ENCODE measurements around the gene SPOCK1. TPM values are rescaled to one million over a fixed set of nuclear protein-coding genes. Genes with fewer than 3 reads are reported as not detected.

Gene SPOCK1
- total and polyA plus RNA-seq, 2 of the 4 experiments (the other 2 are of a cell fraction) = 5.0 to 20.3 TPM

DNA sequence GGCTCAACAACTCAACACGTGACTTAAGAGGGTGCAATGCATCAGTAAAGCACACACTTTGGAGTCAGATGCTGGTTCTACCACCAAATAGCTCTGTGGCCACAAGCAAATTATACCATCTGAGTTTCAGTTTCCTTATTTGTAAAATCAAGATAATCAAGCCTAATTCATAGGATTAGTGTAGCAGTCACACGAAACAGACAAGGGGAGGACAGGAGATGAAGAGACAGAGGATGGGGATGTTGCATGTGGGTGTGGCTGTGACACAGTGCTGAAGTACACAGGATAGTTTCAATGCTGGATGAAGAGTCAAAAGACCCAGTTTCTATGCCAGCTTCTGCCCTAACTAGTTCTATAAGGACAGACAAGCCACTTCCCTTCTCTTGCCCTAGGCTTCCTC, 60.2 kb downstream of the SPOCK1 start:
- H3K23ac ChIP-seq (ENCODE audit: low read depth, low read length) = no peak overlapping the region
- no peak overlapping the region for H2BK5ac ChIP-seq (ENCODE audit: low read depth, low read length, poor library complexity, severe bottlenecking)
- ATAC-seq (ENCODE audit: low read depth) (no peak), DNase-seq (no peak)
- no peak overlapping the region for H3K4me2 ChIP-seq (ENCODE audit: low read depth, low read length)
- no peak overlapping the region for H2AFZ ChIP-seq (replicated peaks; ENCODE audit: low read length, poor library complexity)
- H3K27ac ChIP-seq (ENCODE audit: insufficient read depth, low read length) = no peak overlapping the region
- no peak overlapping the region for H2AK9ac ChIP-seq (replicated peaks; ENCODE audit: low read depth, low read length, poor library complexity)
- H2BK120ac ChIP-seq (ENCODE audit: low read depth, low read length) = no peak overlapping the region
- dilution Hi-C loops (cut with HindIII; ENCODE audit: low sequenced_read_pairs, unreplicated experiment) = no loop called here
- BruUV-seq (replicated peaks) = no TSS peak
- CTCF ChIA-PET = no interaction called here
- H4K20me1 ChIP-seq (ENCODE audit: insufficient read depth, low read length) = no peaks in the 10 kb centered on the region
- no peaks in the 10 kb centered on the region for H3K79me1 ChIP-seq (ENCODE audit: low read depth in 1 of 2, low read length in 2 of 2)
- H4K8ac ChIP-seq (ENCODE audit: low read depth in 2 of 2, low read length in 2 of 2) = no peak overlapping the region
- H3K4me3 ChIP-seq (ENCODE audit: insufficient read depth, low read depth, low read length) = no peak overlapping the region
- H3K9me1 ChIP-seq (ENCODE audit: insufficient read depth, low read length) = no peaks in the 10 kb centered on the region
- no peak overlapping the region for H3K18ac ChIP-seq (ENCODE audit: low read depth, low read length)
- H3K9me3 ChIP-seq (ENCODE audit: control insufficient read depth, insufficient read depth, low read length) = peaks cover under 1% of the 10 kb centered on the region; the same call in 1 of the 2 replicates
- H3K36me3 ChIP-seq (ENCODE audit: control insufficient read depth, insufficient read depth, low read length) = no peaks in the 10 kb centered on the region
- H3K14ac ChIP-seq (replicated peaks; ENCODE audit: low read depth, low read length) = no peak overlapping the region
- in situ Hi-C loops (cut with MboI; ENCODE audit: low sequenced_read_pairs) = no loop called here
- H3K9ac ChIP-seq (ENCODE audit: low read depth, low read length) = no peak overlapping the region
- no peaks in the 10 kb centered on the region for H3K27me3 ChIP-seq (ENCODE audit: control insufficient read depth, insufficient read depth, low read length)
- no peak overlapping the region for H3K4ac ChIP-seq (ENCODE audit: low read depth, low read length)
- no peak overlapping the region for H3K56ac ChIP-seq (ENCODE audit: extremely low read depth, insufficient read depth, low read length)
- TF ChIP-seq SMC3 (IDR thresholded peaks at IDR 0.05; ENCODE audit: low read depth, low read length) = no peak
- no peak for TF ChIP-seq CHD1 (IDR thresholded peaks at IDR 0.05; ENCODE audit: low read depth, low read length)
- TF ChIP-seq RCOR1 (IDR thresholded peaks at IDR 0.05; ENCODE audit: insufficient replicate concordance, low read length) = no peak
- no peak for TF ChIP-seq CEBPB (IDR thresholded peaks at IDR 0.05; ENCODE audit: low read depth, low read length)
- TF ChIP-seq BHLHE40 (IDR thresholded peaks at IDR 0.05; ENCODE audit: low read depth, low read length) = no peak
- no peak for TF ChIP-seq MXI1 (IDR thresholded peaks at IDR 0.05; ENCODE audit: borderline replicate concordance, low read depth, low read length)
- TF ChIP-seq POLR2A (IDR thresholded peaks at IDR 0.05; ENCODE audit: low read depth, low read length) = no peak
- TF ChIP-seq MAFK (IDR thresholded peaks at IDR 0.05; ENCODE audit: low read depth, low read length) = no peak
- TF ChIP-seq, protein P1, sequence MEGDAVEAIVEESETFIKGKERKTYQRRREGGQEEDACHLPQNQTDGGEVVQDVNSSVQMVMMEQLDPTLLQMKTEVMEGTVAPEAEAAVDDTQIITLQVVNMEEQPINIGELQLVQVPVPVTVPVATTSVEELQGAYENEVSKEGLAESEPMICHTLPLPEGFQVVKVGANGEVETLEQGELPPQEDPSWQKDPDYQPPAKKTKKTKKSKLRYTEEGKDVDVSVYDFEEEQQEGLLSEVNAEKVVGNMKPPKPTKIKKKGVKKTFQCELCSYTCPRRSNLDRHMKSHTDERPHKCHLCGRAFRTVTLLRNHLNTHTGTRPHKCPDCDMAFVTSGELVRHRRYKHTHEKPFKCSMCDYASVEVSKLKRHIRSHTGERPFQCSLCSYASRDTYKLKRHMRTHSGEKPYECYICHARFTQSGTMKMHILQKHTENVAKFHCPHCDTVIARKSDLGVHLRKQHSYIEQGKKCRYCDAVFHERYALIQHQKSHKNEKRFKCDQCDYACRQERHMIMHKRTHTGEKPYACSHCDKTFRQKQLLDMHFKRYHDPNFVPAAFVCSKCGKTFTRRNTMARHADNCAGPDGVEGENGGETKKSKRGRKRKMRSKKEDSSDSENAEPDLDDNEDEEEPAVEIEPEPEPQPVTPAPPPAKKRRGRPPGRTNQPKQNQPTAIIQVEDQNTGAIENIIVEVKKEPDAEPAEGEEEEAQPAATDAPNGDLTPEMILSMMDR (conservative IDR thresholded peaks at IDR 0.05; ENCODE audit: low read depth, low read length) = no peak
- TF ChIP-seq, protein P2, sequence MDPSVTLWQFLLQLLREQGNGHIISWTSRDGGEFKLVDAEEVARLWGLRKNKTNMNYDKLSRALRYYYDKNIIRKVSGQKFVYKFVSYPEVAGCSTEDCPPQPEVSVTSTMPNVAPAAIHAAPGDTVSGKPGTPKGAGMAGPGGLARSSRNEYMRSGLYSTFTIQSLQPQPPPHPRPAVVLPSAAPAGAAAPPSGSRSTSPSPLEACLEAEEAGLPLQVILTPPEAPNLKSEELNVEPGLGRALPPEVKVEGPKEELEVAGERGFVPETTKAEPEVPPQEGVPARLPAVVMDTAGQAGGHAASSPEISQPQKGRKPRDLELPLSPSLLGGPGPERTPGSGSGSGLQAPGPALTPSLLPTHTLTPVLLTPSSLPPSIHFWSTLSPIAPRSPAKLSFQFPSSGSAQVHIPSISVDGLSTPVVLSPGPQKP (IDR thresholded peaks at IDR 0.05; ENCODE audit: borderline replicate concordance, low read depth, low read length) = no peak
- no peak for TF ChIP-seq FOS (IDR thresholded peaks at IDR 0.05; ENCODE audit: low read depth, low read length)
- TF ChIP-seq RFX5 (IDR thresholded peaks at IDR 0.05; ENCODE audit: low read depth, low read length) = no peak
- TF ChIP-seq USF2 (IDR thresholded peaks at IDR 0.05; ENCODE audit: low read depth, low read length) = no peak
- TF ChIP-seq NFE2L2 (IDR thresholded peaks at IDR 0.05; ENCODE audit: low read depth, low read length) = no peak
- no peak overlapping the region for H2BK15ac ChIP-seq (ENCODE audit: low read depth, low read length)
- no peak overlapping the region for H2AK5ac ChIP-seq (ENCODE audit: low read depth, low read length)
- H4K91ac ChIP-seq (ENCODE audit: insufficient read depth, low read depth, low read length) = no peak overlapping the region
- no peak overlapping the region for H4K5ac ChIP-seq (ENCODE audit: low read depth, low read length)
- intact Hi-C loops (cut with micrococcal nuclease) = no loop called here
- POLR2A ChIA-PET (ENCODE audit: unreplicated experiment) = no interaction called here
- WGBS, 2 experiments (ENCODE audit: extremely low coverage in 2 of 2, insufficient read length in 1 of 2) = 29% methylated on average over 1 of the region's 2 CpGs; no CpG with 5 or more reads in 1 of the 2 experiments
- no peaks in the 10 kb centered on the region for H3K4me1 ChIP-seq (ENCODE audit: control insufficient read depth, insufficient read depth, low read length)
- H2BK20ac ChIP-seq (ENCODE audit: low read depth, low read length) = no peak overlapping the region

All from IMR-90 (cell line).